ENCODE results near the gene SELPLG. TPM values are rescaled to one million over a fixed set of nuclear protein-coding genes. Genes with fewer than 3 reads are reported as not detected.
A peak's percentile ranks its signal among the peaks of the same experiment; 100 is the strongest.
"Not testable (repeated sequence)": the region's sequence is repeated elsewhere in the genome, so short reads cannot be mapped to it uniquely, and the experiment has no call there.

The SELPLG gene
- total and polyA plus RNA-seq, 3 experiments from 2014 or later, result 37.0 to 760 (median 37.7) TPM

DNA sequence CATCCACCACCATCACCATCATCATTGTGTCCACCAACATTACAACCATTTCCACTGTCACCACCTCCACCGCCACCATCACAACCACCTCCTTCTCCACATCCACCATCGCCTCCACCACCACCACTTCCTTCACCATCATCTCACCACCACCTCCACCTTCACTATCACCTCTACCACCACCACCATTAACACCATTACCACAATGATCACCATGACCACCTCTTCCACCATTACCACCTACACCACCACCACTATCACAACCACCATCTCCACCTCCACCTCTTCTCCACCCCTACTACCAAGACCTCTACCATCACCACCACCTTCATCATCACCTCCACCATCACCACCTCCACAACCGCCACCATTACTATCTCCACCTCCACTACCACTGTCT is 54.9 kb downstream of the SELPLG start:
- H3K4me3 Mint-ChIP-seq, result no peak overlapping the region
- H3K27ac ChIP-seq (ENCODE audit: low read depth, low read length), result no peak overlapping the region
- no peak for DNase-seq
- no peaks in the 10 kb centered on the region for H3K36me3 ChIP-seq (ENCODE audit: insufficient read depth, low read length)
- CTCF ChIA-PET, result no interaction called here
- peaks cover 7 to 28% (median 21%) of the 10 kb centered on the region in 3 donors for H3K4me1 Mint-ChIP-seq
- peaks cover 11% of the 10 kb centered on the region for H3K4me1 ChIP-seq (ENCODE audit: insufficient read depth, low read length)
- H3K27me3 ChIP-seq (ENCODE audit: insufficient read depth, low read length, poor library complexity, severe bottlenecking), result no peaks in the 10 kb centered on the region
- no peaks in the 10 kb centered on the region for H3K36me3 Mint-ChIP-seq
- POLR2A ChIA-PET, result no interaction called here
- H3K27me3 Mint-ChIP-seq, result no peaks in the 10 kb centered on the region
- peak overlapping the region in 7 of 8 donors; percentile 6 to 87 (median 71) for H3K27ac Mint-ChIP-seq
- no peaks in the 10 kb centered on the region for H3K9me3 ChIP-seq (ENCODE audit: low read length)
- peaks cover 0 to 4% (median 2%) of the 10 kb centered on the region in 5 donors for H3K9me3 Mint-ChIP-seq
- no peak overlapping the region for H3K4me3 ChIP-seq (ENCODE audit: low read length)

DNA sequence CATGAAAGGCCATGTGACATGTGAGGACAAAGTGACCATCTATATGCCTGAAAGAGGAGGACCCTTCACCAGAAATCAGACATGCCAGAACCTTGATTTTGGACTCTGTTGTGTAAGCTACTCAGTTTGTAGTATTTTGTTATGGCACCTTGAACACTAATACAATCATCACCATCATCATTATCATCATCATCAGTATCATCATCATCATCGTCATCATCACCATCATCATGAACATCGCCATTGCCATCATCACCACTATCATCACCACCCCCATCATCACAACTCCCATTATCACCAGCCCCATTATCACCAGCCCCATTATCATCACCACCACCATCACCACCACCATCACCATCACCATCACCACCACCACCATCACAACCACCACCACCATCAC is 55.4 kb downstream of the SELPLG start:
- H3K36me3 Mint-ChIP-seq, result no peaks in the 10 kb centered on the region
- H3K9me3 Mint-ChIP-seq, result peaks cover 0 to 4% (median 2%) of the 10 kb centered on the region in 5 donors
- ChIA-PET POLR2A (no interaction called here), CTCF (interaction anchor here (18.3 kb wide), 1 partner anchor 40 kb away, joined by 206 read pairs; no protein-coding TSS in a partner anchor)
- Histone ChIP-seq H3K4me1 (ENCODE audit: insufficient read depth, low read length) (peaks cover 11% of the 10 kb centered on the region), H3K27me3 (ENCODE audit: insufficient read depth, low read length, poor library complexity, severe bottlenecking) (no peaks in the 10 kb centered on the region), H3K4me3 (ENCODE audit: low read length) (no peak overlapping the region), H3K36me3 (ENCODE audit: insufficient read depth, low read length) (no peaks in the 10 kb centered on the region), H3K9me3 (ENCODE audit: low read length) (no peaks in the 10 kb centered on the region), H3K27ac (ENCODE audit: low read depth, low read length) (no peak overlapping the region)
- H3K4me1 Mint-ChIP-seq, result peaks cover 7 to 28% (median 26%) of the 10 kb centered on the region in 3 donors
- peak overlapping the region in 1 of 8 donors; percentile 63 for H3K27ac Mint-ChIP-seq
- no peak overlapping the region for H3K4me3 Mint-ChIP-seq
- no peaks in the 10 kb centered on the region for H3K27me3 Mint-ChIP-seq
- DNase-seq, result no peak

DNA sequence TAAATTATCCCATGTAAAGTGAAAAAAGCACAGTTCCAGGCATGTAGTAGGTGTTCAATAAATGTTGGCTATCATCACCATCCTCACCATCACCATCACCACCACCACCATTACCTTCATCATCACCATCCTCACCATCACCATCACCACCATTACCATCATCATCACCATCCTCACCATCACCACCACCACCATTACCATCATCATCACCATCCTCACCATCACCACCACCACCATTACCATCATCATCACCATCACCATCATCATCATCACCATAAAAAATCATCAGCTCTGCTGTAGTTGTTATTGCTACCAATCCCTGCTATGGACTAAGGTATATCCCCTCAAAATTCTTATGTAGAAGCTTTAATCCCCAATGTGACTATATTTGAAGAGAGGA is 56.2 kb downstream of the SELPLG start:
- POLR2A ChIA-PET, result no interaction called here
- Histone ChIP-seq H3K27me3 (ENCODE audit: insufficient read depth, low read length, poor library complexity, severe bottlenecking) (no peaks in the 10 kb centered on the region), H3K4me1 (ENCODE audit: insufficient read depth, low read length) (peaks cover 11% of the 10 kb centered on the region), H3K27ac (ENCODE audit: low read depth, low read length) (no peak overlapping the region), H3K4me3 (ENCODE audit: low read length) (no peak overlapping the region), H3K9me3 (ENCODE audit: low read length) (no peaks in the 10 kb centered on the region), H3K36me3 (ENCODE audit: insufficient read depth, low read length) (no peaks in the 10 kb centered on the region)
- CTCF ChIA-PET, result interaction anchor here (1.9 to 18.3 kb wide), 2 partner anchors 9 to 41 kb away, joined by 10 to 206 read pairs; no protein-coding TSS in a partner anchor
- H3K27ac Mint-ChIP-seq, result peak overlapping the region in 1 of 8 donors; percentile 62
- H3K27me3 Mint-ChIP-seq, result no peaks in the 10 kb centered on the region
- H3K4me3 Mint-ChIP-seq, result no peak overlapping the region
- peaks cover 9 to 34% (median 33%) of the 10 kb centered on the region in 3 donors for H3K4me1 Mint-ChIP-seq
- H3K36me3 Mint-ChIP-seq, result no peaks in the 10 kb centered on the region
- no peak for DNase-seq
- peaks cover 0 to 4% (median 2%) of the 10 kb centered on the region in 5 donors for H3K9me3 Mint-ChIP-seq

DNA sequence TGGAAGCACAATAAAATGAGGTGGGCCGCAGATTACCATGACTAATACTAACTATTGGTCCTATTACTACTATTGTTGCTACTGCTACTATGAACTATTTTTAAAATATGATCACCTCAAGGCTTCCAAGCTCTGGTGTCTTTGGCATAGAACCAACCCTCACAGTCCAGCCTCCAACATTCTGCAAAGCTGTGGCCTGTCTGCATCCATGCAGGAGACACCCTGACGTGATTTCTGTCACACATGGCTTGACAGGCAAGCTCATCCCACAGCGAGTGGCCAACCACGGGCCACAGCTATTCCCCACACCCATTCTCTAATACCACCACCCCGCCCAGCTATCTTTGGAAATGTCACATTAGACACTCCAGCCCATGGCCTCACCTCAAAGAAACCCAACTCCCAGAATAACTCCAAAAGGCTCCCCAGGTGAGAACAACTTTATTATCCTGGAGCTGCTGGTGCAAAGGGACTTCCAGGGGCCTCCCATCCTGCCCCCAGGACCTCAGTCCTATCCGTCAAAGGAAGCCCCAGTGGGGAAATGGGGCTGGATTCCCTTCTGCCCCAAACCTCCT is 56.9 kb downstream of the SELPLG start:
- Histone ChIP-seq H3K9me3 (ENCODE audit: low read length) (no peaks in the 10 kb centered on the region), H3K27me3 (ENCODE audit: insufficient read depth, low read length, poor library complexity, severe bottlenecking) (no peaks in the 10 kb centered on the region), H3K36me3 (ENCODE audit: insufficient read depth, low read length) (no peaks in the 10 kb centered on the region), H3K4me3 (ENCODE audit: low read length) (no peak overlapping the region), H3K4me1 (ENCODE audit: insufficient read depth, low read length) (peaks cover 11% of the 10 kb centered on the region), H3K27ac (ENCODE audit: low read depth, low read length) (no peak overlapping the region)
- ChIA-PET CTCF (interaction anchor here (1.0 to 18.3 kb wide), 3 partner anchors 9 to 231 kb away, joined by 3 to 206 read pairs (median 10); no protein-coding TSS in a partner anchor), POLR2A (no interaction called here)
- Mint-ChIP-seq H3K36me3 (no peaks in the 10 kb centered on the region), H3K4me3 (no peak overlapping the region), H3K27ac (no peak overlapping the region), H3K4me1 (peaks cover 9 to 41% (median 40%) of the 10 kb centered on the region in 3 donors), H3K9me3 (peaks cover 0 to 4% (median 2%) of the 10 kb centered on the region in 5 donors), H3K27me3 (no peaks in the 10 kb centered on the region)
- DNase-seq, result no peak

DNA sequence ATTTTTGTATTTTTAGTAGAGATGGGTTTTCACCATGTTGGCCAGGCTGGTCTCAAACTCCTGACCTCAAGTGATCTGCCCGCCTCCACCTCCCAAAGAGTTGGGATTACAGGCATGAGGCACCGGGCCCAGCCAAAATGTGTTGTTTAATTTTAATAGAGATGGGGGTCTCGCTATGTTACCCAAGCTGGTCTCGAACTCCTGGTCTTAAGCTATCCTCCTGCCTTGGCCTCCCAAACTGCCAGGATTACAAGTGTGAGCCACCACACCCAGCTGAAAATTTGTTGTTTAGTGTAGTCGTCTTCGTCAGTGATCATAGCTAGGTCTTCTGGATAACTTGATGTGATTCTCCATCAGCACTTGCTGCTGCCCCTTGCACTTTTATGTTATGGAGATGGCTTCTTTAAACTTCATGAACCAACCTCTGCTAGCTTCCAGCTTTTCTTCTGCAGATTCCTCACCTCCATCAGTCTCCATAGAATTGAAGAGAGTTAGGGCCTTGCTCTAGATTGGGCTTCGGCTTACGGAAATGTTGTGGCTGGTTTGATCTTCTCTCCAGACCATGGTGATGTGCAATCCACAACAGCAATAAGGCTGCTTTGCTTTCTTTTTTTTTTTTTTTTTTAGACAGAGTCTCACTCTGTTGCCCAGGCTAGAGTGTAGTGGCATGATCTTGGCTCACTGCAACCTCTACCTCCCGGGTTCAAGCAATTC is 58.3 kb downstream of the SELPLG start:
- Histone ChIP-seq H3K27me3 (ENCODE audit: insufficient read depth, low read length, poor library complexity, severe bottlenecking) (no peaks in the 10 kb centered on the region), H3K4me1 (ENCODE audit: insufficient read depth, low read length) (peaks cover 23% of the 10 kb centered on the region), H3K36me3 (ENCODE audit: insufficient read depth, low read length) (no peaks in the 10 kb centered on the region), H3K4me3 (ENCODE audit: low read length) (no peak overlapping the region), H3K9me3 (ENCODE audit: low read length) (no peaks in the 10 kb centered on the region), H3K27ac (ENCODE audit: low read depth, low read length) (no peak overlapping the region)
- DNase-seq, result peak in 1 of 5 donors; percentile 40
- peaks cover 0 to 4% (median 2%) of the 10 kb centered on the region in 5 donors for H3K9me3 Mint-ChIP-seq
- CTCF ChIA-PET, result interaction anchor here (18.3 kb wide), 1 partner anchor 43 kb away, joined by 206 read pairs; no protein-coding TSS in a partner anchor
- peak overlapping the region in 2 of 7 donors; percentile 10 to 38 for H3K4me3 Mint-ChIP-seq
- H3K4me1 Mint-ChIP-seq, result peaks cover 12 to 51% (median 48%) of the 10 kb centered on the region in 3 donors
- H3K36me3 Mint-ChIP-seq, result peaks cover 0 to 3% (median 0%) of the 10 kb centered on the region in 3 donors
- H3K27me3 Mint-ChIP-seq, result no peaks in the 10 kb centered on the region
- H3K27ac Mint-ChIP-seq, result peak overlapping the region in 3 of 8 donors; percentile 20 to 68 (median 60)
- POLR2A ChIA-PET, result interaction anchor here (0.6 kb wide), 1 partner anchor 1652 kb away, joined by 4 read pairs; no protein-coding TSS in a partner anchor

DNA sequence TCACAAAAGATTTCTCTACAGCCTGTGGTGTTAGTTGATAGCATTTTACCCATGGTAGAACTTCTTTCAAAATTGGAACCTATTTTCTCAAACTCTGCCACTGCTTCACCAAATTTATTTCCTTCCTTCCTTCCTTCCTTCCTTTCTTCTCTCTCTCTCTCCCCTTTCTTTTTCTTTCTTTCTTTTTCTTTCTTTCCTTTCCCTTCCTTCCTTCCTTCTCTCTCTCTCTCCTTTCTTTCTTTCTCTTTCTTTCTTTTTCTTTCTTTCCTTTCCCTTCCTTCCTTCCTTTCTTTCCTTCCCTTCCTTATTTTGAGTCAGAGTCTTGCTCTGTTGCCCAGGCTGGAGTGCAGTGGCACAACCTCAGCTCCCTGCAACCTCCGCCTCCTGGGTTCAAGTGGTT is 59.4 kb downstream of the SELPLG start:
- not testable (repeated sequence) for H3K27me3 Mint-ChIP-seq; H3K9me3 ChIP-seq (ENCODE audit: low read length); H3K9me3 Mint-ChIP-seq; DNase-seq; H3K4me3 Mint-ChIP-seq; H3K27ac ChIP-seq (ENCODE audit: low read depth, low read length); H3K4me3 ChIP-seq (ENCODE audit: low read length); H3K36me3 ChIP-seq (ENCODE audit: insufficient read depth, low read length); H3K27me3 ChIP-seq (ENCODE audit: insufficient read depth, low read length, poor library complexity, severe bottlenecking)
- Mint-ChIP-seq H3K4me1 (peaks cover 15 to 57% (median 51%) of the 10 kb centered on the region in 3 donors), H3K36me3 (peaks cover 0 to 11% (median under 1%) of the 10 kb centered on the region in 3 donors), H3K27ac (peak overlapping the region in 3 of 8 donors; percentile 9 to 79 (median 68))
- POLR2A ChIA-PET, result interaction anchor here (0.7 kb wide), 2 partner anchors 224 to 1254 kb away, joined by 3 to 5 read pairs; no protein-coding TSS in a partner anchor
- CTCF ChIA-PET, result interaction anchor here (18.3 kb wide), 1 partner anchor 44 kb away, joined by 206 read pairs; no protein-coding TSS in a partner anchor
- peaks cover 33% of the 10 kb centered on the region for H3K4me1 ChIP-seq (ENCODE audit: insufficient read depth, low read length)

DNA sequence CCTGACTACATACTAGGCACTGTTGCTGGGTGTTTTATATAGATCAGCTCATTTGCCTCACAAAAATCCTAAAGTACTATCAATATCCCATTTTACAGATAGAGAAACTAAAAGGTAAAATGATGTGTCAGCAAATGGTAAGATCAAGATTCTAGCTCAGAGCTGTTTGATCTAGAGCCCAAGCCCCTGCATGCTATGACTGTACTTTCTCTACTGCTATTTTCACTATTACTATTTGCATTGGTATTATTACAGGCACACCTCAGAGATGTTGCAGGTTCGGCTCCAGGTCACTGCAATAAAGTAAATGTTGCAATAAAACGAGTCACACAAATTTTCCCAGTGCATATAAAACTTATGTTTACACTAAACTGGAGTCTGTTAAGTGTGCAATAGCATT is 60.4 kb downstream of the SELPLG start:
- H3K36me3 ChIP-seq (ENCODE audit: insufficient read depth, low read length), result peaks cover 3% of the 10 kb centered on the region
- H3K4me3 ChIP-seq (ENCODE audit: low read length), result no peak overlapping the region
- Mint-ChIP-seq H3K27me3 (no peaks in the 10 kb centered on the region), H3K36me3 (peaks cover 4 to 21% (median 8%) of the 10 kb centered on the region in 3 donors), H3K9me3 (no peaks in the 10 kb centered on the region), H3K4me3 (no peak overlapping the region), H3K4me1 (peaks cover 22 to 63% (median 54%) of the 10 kb centered on the region in 3 donors), H3K27ac (peak overlapping the region in 1 of 8 donors; percentile 54)
- H3K9me3 ChIP-seq (ENCODE audit: low read length), result no peaks in the 10 kb centered on the region
- ChIA-PET POLR2A (interaction anchor here (0.6 kb wide), 1 partner anchor 58 kb away, joined by 3 read pairs; no protein-coding TSS in a partner anchor), CTCF (interaction anchor here (18.3 kb wide), 1 partner anchor 45 kb away, joined by 206 read pairs; no protein-coding TSS in a partner anchor)
- DNase-seq, result no peak
- no peak overlapping the region for H3K27ac ChIP-seq (ENCODE audit: low read depth, low read length)
- no peaks in the 10 kb centered on the region for H3K27me3 ChIP-seq (ENCODE audit: insufficient read depth, low read length, poor library complexity, severe bottlenecking)
- H3K4me1 ChIP-seq (ENCODE audit: insufficient read depth, low read length), result peaks cover 43% of the 10 kb centered on the region

Data from CD8-positive, alpha-beta memory T cell (primary cell).